Measurements from ENCODE around the gene SLC26A11. TPM values are rescaled to one million over a fixed set of nuclear protein-coding genes. Genes with fewer than 3 reads are reported as not detected.

The SLC26A11 gene
- total and polyA plus RNA-seq, 4 experiments from 2014 or later, result 6.3 to 126 (median 66.0) TPM

- intact Hi-C loops (cut with micrococcal nuclease), result no loop called here
- Mint-ChIP-seq H3K4me1 (peaks cover 4 to 21% (median 9%) of the 10 kb centered on the region in 4 donors), H3K4me3 (no peak overlapping the region), H3K27ac (peak overlapping the region in 1 of 7 donors; percentile 35), H3K27me3 (no peaks in the 10 kb centered on the region), H3K9me3 (no peaks in the 10 kb centered on the region), H3K36me3 (peaks cover 3 to 15% of the 10 kb centered on the region in 2 donors)
- H3K27ac ChIP-seq (ENCODE audit: low read depth, low read length), result no peak overlapping the region
- ChIA-PET CTCF (ENCODE audit: partially characterized antibody) (no interaction called here), POLR2A (ENCODE audit: partially characterized antibody) (no interaction called here)
- H3K27me3 ChIP-seq (ENCODE audit: insufficient read depth, low read length), result no peaks in the 10 kb centered on the region
- no peaks in the 10 kb centered on the region for H3K36me3 ChIP-seq (ENCODE audit: insufficient read depth, low read length)
- peaks cover 10% of the 10 kb centered on the region for H3K4me1 ChIP-seq (ENCODE audit: insufficient read depth, low read length)
- no peak for DNase-seq
- no peak overlapping the region for H3K4me3 ChIP-seq (ENCODE audit: low read length in 2 of 2)
- no peaks in the 10 kb centered on the region for H3K9me3 ChIP-seq (ENCODE audit: control insufficient read depth in 1 of 2, low read length in 2 of 2)
These were observed 28.9 kb downstream of the SLC26A11 start for GRCh38 chr17:80248894-80249710.

DNA sequence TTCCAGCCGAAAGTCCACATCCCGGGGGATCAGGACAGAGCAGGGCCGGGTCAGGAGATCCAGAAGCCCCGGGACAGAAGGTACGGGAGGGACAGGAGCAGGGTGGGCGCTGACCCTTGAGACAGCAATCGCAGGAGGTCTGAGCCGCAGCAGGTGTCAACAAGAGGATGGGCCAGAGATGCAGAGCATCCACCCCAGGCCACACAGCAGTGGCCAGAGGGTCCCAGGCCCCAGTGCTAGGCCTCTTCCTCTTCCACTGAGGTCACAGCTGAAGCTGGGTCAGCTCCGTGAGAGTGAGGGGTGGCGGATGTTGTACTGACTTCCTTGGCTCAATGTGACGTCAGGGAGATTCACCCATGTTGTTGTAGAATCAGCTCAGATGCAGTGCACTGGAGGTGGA, 31.7 kb downstream of the SLC26A11 start:
- Mint-ChIP-seq H3K36me3 (peaks cover 0 to 6% of the 10 kb centered on the region in 2 donors), H3K4me3 (no peak overlapping the region), H3K27ac (peak overlapping the region in 6 of 7 donors; percentile 19 to 94 (median 62)), H3K9me3 (no peaks in the 10 kb centered on the region), H3K4me1 (peaks cover 15 to 38% (median 23%) of the 10 kb centered on the region in 4 donors), H3K27me3 (no peaks in the 10 kb centered on the region)
- DNase-seq, result no peak
- no peak overlapping the region for H3K27ac ChIP-seq (ENCODE audit: low read depth, low read length)
- ChIA-PET POLR2A (ENCODE audit: partially characterized antibody) (interaction anchor here (0.7 to 6.7 kb wide), 5 partner anchors 12 to 151 kb away, joined by 3 to 47 read pairs (median 6); partner anchors contain the start of gene GAA), CTCF (ENCODE audit: partially characterized antibody) (interaction anchor here (1.7 to 7.8 kb wide), 4 partner anchors 14 to 56 kb away, joined by 5 to 90 read pairs (median 18); no protein-coding TSS in a partner anchor)
- H3K9me3 ChIP-seq (ENCODE audit: control insufficient read depth in 1 of 2, low read length in 2 of 2), result no peaks in the 10 kb centered on the region
- intact Hi-C loops (cut with micrococcal nuclease), result loop anchor here (2.0 kb wide), 1 partner anchor 105 kb away; the partner anchor contains the start of gene EIF4A3
- no peak overlapping the region for H3K4me3 ChIP-seq (ENCODE audit: low read length in 2 of 2)
- no peaks in the 10 kb centered on the region for H3K27me3 ChIP-seq (ENCODE audit: insufficient read depth, low read length)
- peaks cover 25% of the 10 kb centered on the region for H3K4me1 ChIP-seq (ENCODE audit: insufficient read depth, low read length)
- no peaks in the 10 kb centered on the region for H3K36me3 ChIP-seq (ENCODE audit: insufficient read depth, low read length)

GRCh38 chr17:80252871-80253270, 32.6 kb downstream of the SLC26A11 start:
- POLR2A ChIA-PET (ENCODE audit: partially characterized antibody), result interaction anchor here (1.0 to 6.7 kb wide), 5 partner anchors 11 to 105 kb away, joined by 3 to 47 read pairs (median 6); no protein-coding TSS in a partner anchor
- CTCF ChIA-PET (ENCODE audit: partially characterized antibody), result interaction anchor here (0.6 to 7.8 kb wide), 11 partner anchors 13 to 151 kb away, joined by 3 to 90 read pairs (median 5); partner anchors contain the start of gene GAA
- Histone ChIP-seq H3K36me3 (ENCODE audit: insufficient read depth, low read length) (no peaks in the 10 kb centered on the region), H3K27me3 (ENCODE audit: insufficient read depth, low read length) (no peaks in the 10 kb centered on the region), H3K27ac (ENCODE audit: low read depth, low read length) (no peak overlapping the region), H3K4me1 (ENCODE audit: insufficient read depth, low read length) (peaks cover 29% of the 10 kb centered on the region), H3K9me3 (ENCODE audit: control insufficient read depth in 1 of 2, low read length in 2 of 2) (no peaks in the 10 kb centered on the region), H3K4me3 (ENCODE audit: low read length in 2 of 2) (no peak overlapping the region)
- Mint-ChIP-seq H3K36me3 (peaks cover 0 to 6% of the 10 kb centered on the region in 2 donors), H3K27ac (peak overlapping the region in 6 of 7 donors; percentile 70 to 94 (median 73)), H3K4me1 (peaks cover 15 to 41% (median 27%) of the 10 kb centered on the region in 4 donors), H3K4me3 (no peak overlapping the region), H3K9me3 (no peaks in the 10 kb centered on the region), H3K27me3 (no peaks in the 10 kb centered on the region)
- peak; percentile 83 to 94 (median 85) for DNase-seq
- intact Hi-C loops (cut with micrococcal nuclease), result loop anchor here (1.0 to 2.0 kb wide), 5 partner anchors 8 to 152 kb away; partner anchors contain the start of genes EIF4A3 and GAA

DNA sequence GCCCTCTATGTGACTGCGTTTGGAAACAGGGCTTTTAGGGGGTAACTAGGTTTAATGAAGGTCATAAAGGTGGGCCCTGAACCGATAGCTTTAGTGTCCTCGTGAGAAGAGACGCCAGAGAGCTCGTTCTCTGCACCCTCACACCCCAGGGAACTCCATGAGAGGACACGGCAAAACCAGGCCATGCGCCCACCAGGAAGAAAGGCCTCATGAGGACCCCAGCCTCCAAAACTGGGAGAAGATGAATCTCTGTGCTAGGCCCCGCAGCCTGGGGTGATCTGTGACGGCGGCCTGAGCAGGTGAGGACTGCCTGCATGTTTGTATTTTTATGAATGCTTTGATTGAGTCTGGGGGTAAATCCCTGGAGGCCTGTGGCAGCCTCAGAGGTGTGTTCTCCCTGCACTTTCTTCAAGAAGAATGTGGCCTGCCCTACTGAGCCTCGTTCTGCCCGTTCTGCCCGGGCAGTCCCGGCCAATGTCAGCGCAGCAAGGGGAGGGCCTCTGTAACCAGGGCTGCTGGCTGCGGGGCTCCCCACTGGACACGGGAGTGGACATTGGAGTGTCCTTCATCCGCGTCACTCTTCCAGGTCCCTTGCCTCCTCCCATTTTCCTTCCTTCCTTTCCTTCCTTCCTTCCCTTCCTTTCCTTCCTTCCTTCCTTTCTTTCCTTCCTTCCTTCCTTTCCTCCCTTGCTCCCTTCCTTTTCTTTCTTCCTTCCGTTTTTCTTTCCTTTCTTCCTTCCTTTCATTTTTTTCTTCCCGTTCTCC, 33.6 kb downstream of the SLC26A11 start:
- Histone ChIP-seq H3K36me3 (ENCODE audit: insufficient read depth, low read length) (no peaks in the 10 kb centered on the region), H3K4me1 (ENCODE audit: insufficient read depth, low read length) (peaks cover 35% of the 10 kb centered on the region), H3K27ac (ENCODE audit: low read depth, low read length) (peak overlapping the region; percentile 4), H3K27me3 (ENCODE audit: insufficient read depth, low read length) (no peaks in the 10 kb centered on the region), H3K9me3 (ENCODE audit: control insufficient read depth in 1 of 2, low read length in 2 of 2) (no peaks in the 10 kb centered on the region), H3K4me3 (ENCODE audit: low read length in 2 of 2) (no peak overlapping the region)
- Mint-ChIP-seq H3K27me3 (no peaks in the 10 kb centered on the region), H3K9me3 (no peaks in the 10 kb centered on the region), H3K27ac (peak overlapping the region; percentile 68 to 94 (median 86)), H3K36me3 (peaks cover 0 to 7% of the 10 kb centered on the region in 2 donors), H3K4me3 (peak overlapping the region in 2 of 8 donors; percentile 5 to 10), H3K4me1 (peaks cover 22 to 50% (median 36%) of the 10 kb centered on the region in 4 donors)
- CTCF ChIA-PET (ENCODE audit: partially characterized antibody), result interaction anchor here (0.6 to 7.8 kb wide), 12 partner anchors 12 to 152 kb away, joined by 3 to 90 read pairs (median 5); partner anchors contain the start of gene GAA
- intact Hi-C loops (cut with micrococcal nuclease), result loop anchor here (1.0 to 2.0 kb wide), 5 partner anchors 7 to 153 kb away; partner anchors contain the start of genes EIF4A3 and GAA
- DNase-seq, result no peak
- POLR2A ChIA-PET (ENCODE audit: partially characterized antibody), result interaction anchor here (1.0 to 6.7 kb wide), 5 partner anchors 8 to 106 kb away, joined by 3 to 47 read pairs (median 3); no protein-coding TSS in a partner anchor

DNA sequence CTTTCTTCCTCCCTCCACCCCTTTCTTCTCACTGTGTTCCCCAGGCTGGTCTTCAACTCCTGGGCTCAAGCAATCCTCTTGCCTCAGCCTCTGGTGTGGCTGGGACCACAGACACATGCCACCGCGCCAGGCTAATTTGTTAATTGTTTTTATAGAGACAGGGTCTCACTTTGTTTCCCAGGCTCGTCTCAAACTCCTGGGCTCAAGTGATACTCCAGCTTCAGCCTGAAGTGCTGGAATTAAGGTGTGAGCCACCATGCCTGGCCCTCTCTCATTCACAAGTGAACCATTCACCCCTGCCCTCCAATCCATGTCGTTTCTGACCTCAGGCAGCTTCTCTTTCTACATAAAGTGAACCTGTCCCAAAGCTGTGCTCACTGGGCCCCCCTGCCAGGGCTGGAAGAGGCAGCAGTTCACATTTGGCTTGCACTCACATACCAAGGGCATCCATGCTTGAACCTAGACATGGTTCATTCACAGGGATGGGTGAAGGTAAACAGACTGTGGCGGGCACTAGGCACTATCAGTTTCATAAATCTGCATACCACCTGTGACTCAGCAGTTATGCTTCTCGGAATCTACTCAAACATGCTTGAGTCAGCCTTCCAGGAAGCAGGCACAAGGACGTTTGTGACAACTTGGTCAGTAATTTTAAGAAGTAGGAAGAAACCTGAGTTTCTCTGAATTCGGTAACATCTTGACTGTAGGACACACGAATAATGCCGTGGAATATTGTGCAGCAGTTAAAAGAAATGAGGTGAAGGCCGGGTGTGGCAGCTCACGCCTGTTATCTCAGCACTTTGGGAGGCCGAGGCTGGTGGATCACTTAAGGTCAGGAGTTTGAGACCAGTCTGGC, 34.4 kb downstream of the SLC26A11 start:
- peaks cover 27 to 58% (median 41%) of the 10 kb centered on the region in 4 donors for H3K4me1 Mint-ChIP-seq
- Histone ChIP-seq H3K9me3 (ENCODE audit: control insufficient read depth in 1 of 2, low read length in 2 of 2) (no peaks in the 10 kb centered on the region), H3K27me3 (ENCODE audit: insufficient read depth, low read length) (no peaks in the 10 kb centered on the region), H3K4me3 (ENCODE audit: low read length in 2 of 2) (no peak overlapping the region), H3K4me1 (ENCODE audit: insufficient read depth, low read length) (peaks cover 43% of the 10 kb centered on the region), H3K27ac (ENCODE audit: low read depth, low read length) (peak overlapping the region; percentile 29), H3K36me3 (ENCODE audit: insufficient read depth, low read length) (no peaks in the 10 kb centered on the region)
- H3K36me3 Mint-ChIP-seq, result peaks cover 0 to 11% of the 10 kb centered on the region in 2 donors
- intact Hi-C loops (cut with micrococcal nuclease), result no loop called here
- DNase-seq, result peak; percentile 52 to 79 (median 58)
- peak overlapping the region; percentile 6 to 79 (median 51) for H3K4me3 Mint-ChIP-seq
- POLR2A ChIA-PET (ENCODE audit: partially characterized antibody), result interaction anchor here (0.7 to 6.7 kb wide), 6 partner anchors 9 to 59 kb away, joined by 3 to 47 read pairs (median 4); no protein-coding TSS in a partner anchor
- H3K27ac Mint-ChIP-seq, result peak overlapping the region; percentile 86 to 94 (median 90)
- CTCF ChIA-PET (ENCODE audit: partially characterized antibody), result interaction anchor here (0.6 to 7.8 kb wide), 5 partner anchors 11 to 59 kb away, joined by 3 to 90 read pairs (median 7); no protein-coding TSS in a partner anchor
- no peaks in the 10 kb centered on the region for H3K9me3 Mint-ChIP-seq
- H3K27me3 Mint-ChIP-seq, result no peaks in the 10 kb centered on the region

- ChIA-PET POLR2A (ENCODE audit: partially characterized antibody) (interaction anchor here (1.3 to 6.7 kb wide), 2 partner anchors 8 to 61 kb away, joined by 4 to 47 read pairs; no protein-coding TSS in a partner anchor), CTCF (ENCODE audit: partially characterized antibody) (interaction anchor here (7.8 kb wide), 1 partner anchor 60 kb away, joined by 90 read pairs; no protein-coding TSS in a partner anchor)
- no peak overlapping the region for H3K27ac ChIP-seq (ENCODE audit: low read depth, low read length)
- DNase-seq, result no peak
- Mint-ChIP-seq H3K36me3 (peaks cover 0 to 13% of the 10 kb centered on the region in 2 donors), H3K9me3 (peaks cover 0 to 2% (median 0%) of the 10 kb centered on the region in 8 donors), H3K4me1 (peaks cover 29 to 61% (median 44%) of the 10 kb centered on the region in 4 donors), H3K27me3 (no peaks in the 10 kb centered on the region), H3K4me3 (no peak overlapping the region), H3K27ac (peak overlapping the region in 4 of 7 donors; percentile 17 to 94 (median 62))
- H3K9me3 ChIP-seq (ENCODE audit: control insufficient read depth in 1 of 2, low read length in 2 of 2), result no peaks in the 10 kb centered on the region
- H3K4me3 ChIP-seq (ENCODE audit: low read length in 2 of 2), result no peak overlapping the region
- peaks cover 49% of the 10 kb centered on the region for H3K4me1 ChIP-seq (ENCODE audit: insufficient read depth, low read length)
- intact Hi-C loops (cut with micrococcal nuclease), result no loop called here
- H3K27me3 ChIP-seq (ENCODE audit: insufficient read depth, low read length), result no peaks in the 10 kb centered on the region
- H3K36me3 ChIP-seq (ENCODE audit: insufficient read depth, low read length), result no peaks in the 10 kb centered on the region
These were observed 35.8 kb downstream of the SLC26A11 start for GRCh38 chr17:80256034-80256350.

All from CD4-positive, alpha-beta memory T cell (primary cell).